Dedifferentiated amniotic fluid mesenchymal stem cell (primary cell): ENCODE data around the gene RORB.
A peak's percentile ranks its signal among the peaks of the same experiment; 100 is the strongest.

ENCODE experiments used
- DNase-seq: peaks from one replicate; pipeline ENCODE4 v3.0.0-alpha.2; 2016; ENCODE audit errors: extremely low spot score

RORB gene

GRCh38 chr9:74598874-74599273, 101.7 kb downstream of the RORB start:
- no peak for DNase-seq

- no peak for DNase-seq
Measured at GRCh38 chr9:74609671-74610405, 112.7 kb downstream of the RORB start.

DNA sequence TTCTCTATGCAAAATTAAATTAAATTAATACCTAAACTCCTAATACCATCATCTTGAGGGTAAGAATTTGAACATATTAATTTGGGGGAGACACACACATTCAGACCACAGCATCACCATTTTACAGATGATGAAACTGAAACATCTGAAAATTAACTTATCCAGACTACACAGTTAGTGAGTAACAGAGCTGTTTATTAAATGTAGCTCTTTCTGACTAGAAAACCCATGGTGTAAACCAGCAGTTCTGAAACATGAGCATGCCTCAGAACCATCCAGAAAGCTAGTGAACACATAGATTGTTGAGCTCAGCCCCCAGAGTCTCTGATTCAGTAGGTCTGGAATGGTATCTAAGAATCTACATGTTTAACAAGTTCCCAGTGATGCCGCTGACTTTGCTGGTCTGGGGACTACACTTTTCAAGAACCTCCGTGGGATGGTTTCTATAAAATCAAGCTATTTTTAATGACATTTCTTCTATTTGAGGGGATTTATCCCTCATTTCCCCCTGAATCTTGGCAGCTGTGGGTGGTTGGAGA, 113.5 kb downstream of the RORB start:
- DNase-seq: no peak

DNA sequence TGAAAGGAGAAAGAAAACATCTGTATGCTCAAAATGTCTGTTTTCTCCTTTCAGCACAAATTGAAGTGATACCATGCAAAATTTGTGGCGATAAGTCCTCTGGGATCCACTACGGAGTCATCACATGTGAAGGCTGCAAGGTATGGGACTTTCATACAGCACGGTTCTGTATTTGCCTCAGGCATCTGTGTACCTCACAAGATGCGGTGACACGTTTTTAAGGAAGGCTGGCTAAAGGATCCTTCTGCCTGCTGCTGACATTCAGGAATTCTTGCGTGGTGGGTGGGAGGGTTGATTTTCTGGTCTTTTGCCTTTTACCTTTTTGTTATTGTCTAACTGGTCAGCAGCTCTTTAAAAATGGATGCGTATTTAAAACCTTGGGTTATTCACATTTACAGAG, 133.1 kb downstream of the RORB start:
- no peak for DNase-seq

GRCh38 chr9:74639112-74639511, 142.0 kb downstream of the RORB start:
- no peak for DNase-seq

GRCh38 chr9:74642376-74642775, 145.2 kb downstream of the RORB start:
- no peak for DNase-seq

GRCh38 chr9:74643303-74643923, 146.3 kb downstream of the RORB start:
- no peak for DNase-seq

- DNase-seq: no peak
Measured at GRCh38 chr9:74644023-74644422, 146.9 kb downstream of the RORB start.

- DNase-seq: no peak
Measured at GRCh38 chr9:74645007-74645639, 148.0 kb downstream of the RORB start.

- DNase-seq: no peak
Measured at GRCh38 chr9:74653410-74654080, 156.4 kb downstream of the RORB start.

- no peak for DNase-seq
Measured at GRCh38 chr9:74662674-74663073, 165.5 kb downstream of the RORB start.

DNA sequence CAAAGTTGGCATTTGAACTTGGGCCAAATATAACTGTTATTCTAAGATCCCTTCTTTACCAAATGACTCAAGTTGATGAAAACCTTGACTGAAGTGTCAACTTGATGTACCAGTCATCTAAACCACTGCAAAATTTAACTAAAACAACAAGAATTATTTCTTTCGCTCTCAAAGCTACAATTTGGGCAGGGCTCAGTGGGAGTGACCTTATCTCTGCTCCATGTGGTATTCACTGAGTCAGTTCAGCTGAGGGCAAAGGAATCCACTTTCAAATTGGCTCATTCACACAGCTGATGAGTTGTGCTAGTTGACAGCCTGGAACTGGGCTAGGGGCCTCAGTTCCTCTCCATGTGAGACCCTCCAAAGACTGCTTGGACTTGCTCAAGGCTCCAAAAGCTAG, 166.3 kb downstream of the RORB start:
- DNase-seq: no peak

DNA sequence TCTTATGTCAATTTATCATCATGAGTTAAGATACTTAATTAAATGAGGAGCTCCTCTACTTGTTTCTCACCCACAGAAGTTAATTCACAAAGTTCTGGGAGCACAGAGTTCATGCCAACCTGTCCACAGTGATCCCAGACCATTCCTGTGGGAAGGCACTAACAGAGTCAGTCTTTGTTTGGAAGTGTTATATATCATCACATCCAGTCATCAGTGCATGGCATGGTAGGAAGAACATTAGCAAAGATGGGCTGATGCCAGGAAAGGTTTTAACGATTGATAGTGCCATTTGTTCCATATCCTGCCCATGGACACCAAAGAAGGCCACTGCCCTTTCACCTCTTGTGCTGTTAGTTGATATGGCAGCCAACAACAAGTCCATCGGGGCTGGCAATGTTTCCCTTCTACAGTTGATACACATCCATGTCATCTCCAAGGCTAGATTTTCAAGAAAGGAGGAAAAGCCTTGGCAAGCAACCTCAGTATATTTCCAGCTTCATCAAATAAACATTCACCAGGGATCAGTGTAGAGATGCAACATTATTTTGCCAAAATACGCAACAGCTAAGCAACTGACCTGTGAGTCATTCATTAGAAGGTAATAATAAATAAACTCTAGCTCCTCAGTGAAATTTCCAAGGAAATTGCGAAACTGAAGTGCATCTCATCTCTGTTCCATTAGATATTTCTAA, 169.6 kb downstream of the RORB start:
- DNase-seq: peak; percentile 33

DNA sequence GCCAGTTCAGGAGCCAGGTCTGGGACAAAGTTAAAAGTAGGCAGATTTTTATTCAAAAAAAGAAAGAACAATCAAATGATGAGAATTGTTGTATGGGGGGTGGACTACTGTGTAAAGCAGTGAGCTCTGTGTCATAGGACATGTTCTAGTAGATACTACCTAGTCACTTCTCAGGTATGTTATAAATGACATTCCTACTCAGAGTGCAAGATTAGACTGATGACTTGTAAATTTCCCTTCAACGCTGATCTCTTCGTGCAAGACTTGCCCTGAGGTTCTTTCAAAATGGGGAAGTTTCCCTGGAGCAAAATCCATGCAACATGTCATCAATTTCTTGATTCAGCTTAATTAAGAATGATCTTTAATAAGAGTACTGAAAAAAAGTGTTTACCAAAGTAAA, 175.1 kb downstream of the RORB start:
- no peak for DNase-seq

DNA sequence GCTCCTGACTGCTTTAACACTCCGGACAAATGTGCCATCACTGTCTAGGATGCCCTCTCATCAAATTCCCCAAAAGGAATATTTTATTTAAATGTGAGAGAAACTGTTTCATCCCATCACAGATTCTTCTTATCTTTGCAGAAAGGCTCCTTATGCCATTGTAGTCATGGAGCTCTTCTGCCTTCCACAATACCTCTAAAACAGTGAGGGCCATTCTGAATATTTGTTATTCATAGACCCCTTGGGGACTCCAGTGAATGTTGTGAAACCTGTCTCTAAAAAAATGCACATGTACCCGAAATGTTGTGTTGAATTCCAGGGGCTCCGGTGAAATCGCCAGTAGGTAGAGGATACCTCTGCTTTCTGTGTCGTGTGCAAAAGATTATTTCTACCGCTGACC, 176.9 kb downstream of the RORB start:
- no peak for DNase-seq

- DNase-seq: no peak
Measured at GRCh38 chr9:74681906-74682305, 184.8 kb downstream of the RORB start.

- DNase-seq: no peak
Measured at GRCh38 chr9:74683322-74683721, 186.2 kb downstream of the RORB start.

- no peak for DNase-seq
Measured at GRCh38 chr9:74691058-74691457, 193.9 kb downstream of the RORB start.

DNA sequence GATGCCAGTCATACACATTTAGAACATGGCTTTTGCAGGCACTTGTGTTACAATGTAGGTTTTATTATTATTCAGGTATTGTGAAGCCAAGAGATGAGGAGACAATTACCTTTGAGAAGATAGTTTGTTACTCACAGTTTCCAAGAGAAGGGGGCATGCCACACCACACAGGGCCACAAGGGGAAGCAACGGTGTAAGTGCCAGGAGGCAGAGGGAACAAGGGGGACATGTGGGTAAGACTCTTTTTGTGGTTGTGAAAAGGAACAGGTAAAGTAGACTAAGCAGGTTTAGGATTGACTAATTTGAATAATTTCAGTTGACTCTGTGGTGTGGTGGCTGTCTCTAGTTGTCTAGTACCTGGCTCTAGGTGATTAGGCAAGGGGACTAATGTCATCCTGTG, 199.4 kb downstream of the RORB start:
- no peak for DNase-seq

- no peak for DNase-seq
Measured at GRCh38 chr9:74697535-74697934, 200.4 kb downstream of the RORB start.

DNA sequence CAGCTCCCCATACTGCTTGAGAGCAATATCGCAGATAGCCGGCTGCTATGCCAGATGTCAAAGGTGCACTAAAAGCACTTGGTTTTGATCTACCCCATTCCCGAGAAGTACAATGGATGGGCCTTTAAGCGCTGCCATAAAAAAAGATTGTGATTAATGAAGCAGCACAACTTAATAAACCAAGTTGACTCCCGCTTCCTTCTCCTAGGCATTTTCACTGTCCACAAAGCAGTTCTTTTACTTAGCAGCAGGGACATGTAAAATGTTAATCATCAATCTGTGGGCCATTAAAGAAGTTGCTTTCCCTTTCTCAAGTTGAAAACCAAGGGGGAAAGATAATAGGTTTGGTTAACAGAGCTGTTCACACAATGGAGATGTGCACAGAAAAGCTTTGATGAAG, 214.2 kb downstream of the RORB start:
- no peak for DNase-seq

DNA sequence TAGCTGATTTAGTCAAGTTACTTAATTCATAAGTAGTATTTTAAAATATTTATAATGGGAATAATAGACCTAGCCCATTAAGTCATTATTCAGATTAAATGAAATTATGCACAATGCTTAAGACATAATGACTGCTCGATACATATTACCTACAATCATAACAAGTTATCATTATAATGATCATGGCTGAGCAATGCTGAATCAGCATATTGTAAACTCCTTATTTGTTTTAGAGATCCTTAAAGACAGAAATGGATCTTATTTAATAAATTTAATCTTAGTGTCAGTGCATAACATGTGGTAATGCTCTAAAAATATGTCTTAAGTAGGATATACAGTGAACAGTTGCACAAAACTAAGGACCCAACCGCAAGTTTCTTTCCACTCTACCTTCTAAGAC, 221.6 kb downstream of the RORB start:
- DNase-seq: no peak
